Common myeloid progenitor, CD34-positive (primary cell): ENCODE measurements around the gene PCBD2.

Experiments used
- CTCF ChIA-PET: fragments of 350-600 bp; sonication (Branson Sonifier 250); formaldehyde crosslinking; loops from one replicate; lab custom pipeline; 2021; ENCODE audit warnings: antibody characterized with exemption; lab: Charles Lee
- POLR2A ChIA-PET: fragments of 350-600 bp; sonication (Branson Sonifier 250); formaldehyde crosslinking; loops from one replicate; lab custom pipeline; 2021; ENCODE audit warnings: antibody characterized with exemption; lab: Charles Lee
- DNase-seq, 3 donors: peaks; one replicate each; pipeline versions ENCODE4 v3.0.0 to v3.0.0-alpha.2; 2013
- H3K27ac ChIP-seq, 2 experiments: 1 replicate in 1 of 2; 2 replicates in 1 of 2; pipeline ENCODE4 v1.7.0; 2013; ENCODE audit warnings: inconsistent platforms in 2 of 2, low read length in 2 of 2, mild to moderate bottlenecking in 2 of 2, low read depth in 1 of 2, moderate library complexity in 1 of 2; ENCODE audit not compliant: severe bottlenecking in 2 of 2, insufficient read depth in 1 of 2, poor library complexity in 1 of 2
- H3K27me3 ChIP-seq, 5 experiments: replicated peaks in 2 of 5; 1 replicate in 3 of 5; 2 replicates in 2 of 5; pipeline versions ENCODE4 v1.6.1 to v1.7.0; 2013; ENCODE audit warnings: low read length in 4 of 5, mild to moderate bottlenecking in 2 of 5, moderate library complexity in 2 of 5, inconsistent platforms in 1 of 5; ENCODE audit not compliant: insufficient read depth in 5 of 5, control insufficient read depth in 4 of 5
- H3K36me3 ChIP-seq, 4 experiments: 1 replicate in 2 of 4; 2 replicates in 2 of 4; pipeline versions ENCODE4 v1.6.1 to v1.7.0; 2013; ENCODE audit warnings: low read length in 3 of 4, control low read depth in 1 of 4, mild to moderate bottlenecking in 1 of 4; ENCODE audit not compliant: control insufficient read depth in 4 of 4, insufficient read depth in 4 of 4
- H3K4me1 ChIP-seq, 4 experiments: 1 replicate in 3 of 4; 2 replicates in 1 of 4; pipeline versions ENCODE4 v1.6.1 to v1.7.1; 2013; ENCODE audit warnings: low read length in 3 of 4, mild to moderate bottlenecking in 3 of 4, control low read depth in 1 of 4, inconsistent platforms in 1 of 4, moderate library complexity in 1 of 4; ENCODE audit not compliant: control insufficient read depth in 4 of 4, insufficient read depth in 4 of 4; ENCODE audit errors: control extremely low read depth in 1 of 4
- H3K4me3 ChIP-seq, 7 experiments: 1 replicate in 4 of 7; 2 replicates in 3 of 7; pipeline versions ENCODE4 v1.5.1 to v1.7.0; 2013; ENCODE audit warnings: mild to moderate bottlenecking in 7 of 7, low read length in 6 of 7, moderate library complexity in 6 of 7, inconsistent platforms in 2 of 7, low read depth in 2 of 7, control low read depth in 1 of 7; ENCODE audit not compliant: insufficient read depth in 4 of 7, control insufficient read depth in 1 of 7; ENCODE audit errors: extremely low read depth in 1 of 7
- H3K9me3 ChIP-seq, 5 experiments: 1 replicate in 4 of 5; 2 replicates in 1 of 5; pipeline versions ENCODE4 v1.6.1 to v1.7.1; 2013; ENCODE audit warnings: low read length in 4 of 5, mild to moderate bottlenecking in 2 of 5, inconsistent platforms in 1 of 5, low read depth in 1 of 5, moderate library complexity in 1 of 5; ENCODE audit not compliant: control insufficient read depth in 4 of 5, insufficient read depth in 2 of 5; ENCODE audit errors: control extremely low read depth in 1 of 5
- WGBS: methylation state at CpG from one replicate; pipeline ENCODE4 v1.1.5; 2013; ENCODE audit not compliant: insufficient coverage; 5-methylcytosine and 5-hydroxymethylcytosine counted together

Gene PCBD2

DNA sequence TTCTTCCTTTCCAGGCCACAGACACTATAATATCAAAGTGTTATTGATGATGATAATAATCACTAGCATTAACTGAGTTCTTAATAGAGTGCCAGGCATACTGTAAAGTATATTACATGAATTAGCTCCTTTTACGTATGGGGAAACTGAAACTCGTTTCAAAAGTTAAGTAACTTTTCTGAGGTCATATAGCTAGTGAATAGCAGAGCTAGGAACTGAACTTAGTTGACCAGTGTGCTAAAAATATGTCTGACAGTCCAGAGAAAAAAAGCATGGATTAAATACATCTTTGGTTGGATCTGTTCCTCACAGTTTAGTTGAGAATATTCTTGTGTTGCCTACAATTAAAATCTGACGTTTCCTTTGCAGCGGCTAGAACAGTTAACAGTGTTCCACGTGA lies 44.4 kb downstream of the PCBD2 start:
- H3K4me1 ChIP-seq, result no peaks in the 10 kb centered on the region
- no peaks in the 10 kb centered on the region for H3K27me3 ChIP-seq
- H3K36me3 ChIP-seq, result peaks cover 0 to 3% (median 0%) of the 10 kb centered on the region in 4 experiments
- WGBS, result 95% methylated on average over 5 of the region's 5 CpGs
- H3K9me3 ChIP-seq, result peaks cover 0 to 6% (median 5%) of the 10 kb centered on the region in 5 experiments
- ChIA-PET CTCF (no interaction called here), POLR2A (no interaction called here)
- no peak overlapping the region for H3K4me3 ChIP-seq
- H3K27ac ChIP-seq, result no peak overlapping the region
- no peak for DNase-seq

- Histone ChIP-seq H3K9me3 (peaks cover 0 to 9% (median 3%) of the 10 kb centered on the region in 5 experiments), H3K4me3 (no peak overlapping the region), H3K36me3 (peaks cover 2 to 18% (median 16%) of the 10 kb centered on the region in 4 experiments), H3K27ac (no peak overlapping the region), H3K27me3 (no peaks in the 10 kb centered on the region), H3K4me1 (no peaks in the 10 kb centered on the region)
- WGBS, result 92% methylated on average over 3 of the region's 4 CpGs
- DNase-seq, result no peak
- ChIA-PET POLR2A (no interaction called here), CTCF (no interaction called here)
Observed at GRCh38 chr5:134957920-134958608, 53.1 kb downstream of the PCBD2 start.

DNA sequence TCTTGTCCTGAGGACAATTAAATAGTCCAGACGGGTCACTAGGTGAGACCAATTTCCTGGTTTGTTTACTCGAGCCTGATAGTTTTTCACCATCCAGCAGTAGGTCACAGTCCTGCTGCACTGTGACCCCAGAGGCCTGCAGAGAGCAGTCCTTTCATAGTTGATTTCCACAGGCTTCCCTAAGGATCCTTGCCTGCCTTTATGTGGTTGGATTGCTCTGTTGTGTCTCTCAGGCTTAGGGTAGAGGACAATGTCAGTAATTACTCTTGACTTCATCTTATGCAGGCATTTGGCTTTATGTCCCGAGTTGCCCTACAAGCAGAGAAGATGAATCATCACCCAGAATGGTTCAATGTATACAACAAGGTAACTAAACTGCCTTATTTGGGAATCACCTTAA lies 53.8 kb downstream of the PCBD2 start:
- Histone ChIP-seq H3K27me3 (no peaks in the 10 kb centered on the region), H3K4me1 (no peaks in the 10 kb centered on the region), H3K4me3 (no peak overlapping the region), H3K27ac (no peak overlapping the region), H3K36me3 (peaks cover 2 to 20% (median 17%) of the 10 kb centered on the region in 4 experiments), H3K9me3 (peaks cover 0 to 7% (median 3%) of the 10 kb centered on the region in 5 experiments)
- POLR2A ChIA-PET, result no interaction called here
- no peak for DNase-seq
- CTCF ChIA-PET, result no interaction called here
- WGBS, result 96% methylated on average over 3 of the region's 3 CpGs

GRCh38 chr5:134963098-134963497 lies 58.2 kb downstream of the PCBD2 start:
- ChIA-PET POLR2A (no interaction called here), CTCF (no interaction called here)
- DNase-seq, result no peak
- Histone ChIP-seq H3K4me3 (no peak overlapping the region), H3K9me3 (no peaks in the 10 kb centered on the region), H3K36me3 (peaks cover 2 to 31% (median 18%) of the 10 kb centered on the region in 4 experiments), H3K27ac (no peak overlapping the region), H3K27me3 (no peaks in the 10 kb centered on the region), H3K4me1 (no peaks in the 10 kb centered on the region)

- ChIA-PET CTCF (no interaction called here), POLR2A (no interaction called here)
- H3K27me3 ChIP-seq, result no peaks in the 10 kb centered on the region
- H3K27ac ChIP-seq, result no peak overlapping the region
- 98% methylated on average over 12 of the region's 12 CpGs for WGBS
- H3K36me3 ChIP-seq, result peaks cover 2 to 25% (median 17%) of the 10 kb centered on the region in 4 experiments
- no peaks in the 10 kb centered on the region for H3K9me3 ChIP-seq
- no peak for DNase-seq
- no peak overlapping the region for H3K4me3 ChIP-seq
- H3K4me1 ChIP-seq, result no peaks in the 10 kb centered on the region
Observed at GRCh38 chr5:134964359-134965270, 59.7 kb downstream of the PCBD2 start.

DNA sequence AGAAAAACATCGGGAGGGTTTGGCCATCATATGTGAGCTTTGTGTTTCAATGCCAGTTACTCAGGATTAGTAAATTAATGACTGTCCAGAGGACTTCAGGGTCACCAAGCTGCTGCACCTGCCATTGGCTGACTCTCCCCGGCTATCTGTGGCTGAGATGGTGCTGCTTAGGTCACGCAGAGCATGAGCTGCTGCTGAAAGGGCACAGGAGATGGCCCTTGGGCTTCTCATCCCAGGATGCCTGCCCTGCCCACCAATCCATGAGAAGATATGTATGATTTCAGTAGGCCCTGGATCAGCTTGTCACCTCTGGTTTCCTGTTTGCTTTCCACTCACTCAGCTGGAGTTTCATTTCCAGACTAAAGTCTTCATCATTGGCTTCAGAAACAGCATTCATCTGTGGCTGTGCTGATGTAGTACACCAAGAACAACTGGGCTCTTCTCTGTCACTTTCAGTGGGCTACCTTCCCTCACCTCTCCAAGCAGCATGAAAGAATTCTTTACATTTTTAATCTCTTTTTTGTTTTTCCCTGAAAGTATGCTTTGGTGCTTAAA lies 60.4 kb downstream of the PCBD2 start:
- Histone ChIP-seq H3K4me1 (no peaks in the 10 kb centered on the region), H3K27ac (no peak overlapping the region), H3K9me3 (no peaks in the 10 kb centered on the region), H3K36me3 (peaks cover 2 to 25% (median 17%) of the 10 kb centered on the region in 4 experiments), H3K27me3 (no peaks in the 10 kb centered on the region), H3K4me3 (no peak overlapping the region)
- POLR2A ChIA-PET, result no interaction called here
- WGBS, result 100% methylated on average over 2 of the region's 3 CpGs
- CTCF ChIA-PET, result interaction anchor here (0.8 to 1.2 kb wide), 2 partner anchors 11 to 13 kb away, joined by 3 to 4 read pairs; no protein-coding TSS in a partner anchor
- no peak for DNase-seq

DNA sequence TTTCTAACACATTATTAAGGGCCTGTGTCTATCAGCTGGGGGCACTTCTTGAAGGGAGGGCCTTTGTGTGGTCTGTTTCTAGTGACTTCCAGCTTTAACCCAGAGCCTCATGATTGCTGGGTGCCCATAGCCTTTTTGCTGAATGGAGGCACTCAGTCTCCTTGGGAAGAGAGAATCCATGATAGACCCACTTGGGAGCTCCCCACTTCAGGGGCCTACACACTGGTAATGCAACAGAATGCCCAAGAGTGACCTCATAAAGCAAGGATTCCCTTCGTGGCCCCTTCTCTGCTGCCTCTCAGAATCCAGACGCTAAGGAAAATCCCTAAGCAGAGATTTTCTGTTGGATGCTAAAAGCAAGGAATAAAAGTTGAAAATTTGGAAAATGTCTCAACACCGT lies 62.7 kb downstream of the PCBD2 start, which contains the start of gene CATSPER3:
Gene CATSPER3, plus strand, starts transcription at position 301 of the 400 bp plus-strand sequence. Its CDS starts 85 bp downstream, at position 386.
- Histone ChIP-seq H3K4me3 (no peak within 1 kb of the TSS), H3K27me3 (no peaks in the 10 kb centered on the region), H3K4me1 (no peaks in the 10 kb centered on the region), H3K27ac (no peak within 1 kb of the TSS), H3K36me3 (peaks cover 0 to 20% (median 7%) of the 10 kb centered on the region in 4 experiments), H3K9me3 (no peaks in the 10 kb centered on the region)
- DNase-seq, result no peak
- WGBS, result no CpG with 5 or more reads among the region's 3 CpGs
- POLR2A ChIA-PET, result no interaction called here
- CTCF ChIA-PET, result no interaction called here
